ENCODE results near the gene URM1.
A peak's percentile ranks its signal among the peaks of the same experiment; 100 is the strongest.
"Not testable (repeated sequence)": the region's sequence is repeated elsewhere in the genome, so short reads cannot be mapped to it uniquely, and the experiment has no call there.

The URM1 gene

DNA sequence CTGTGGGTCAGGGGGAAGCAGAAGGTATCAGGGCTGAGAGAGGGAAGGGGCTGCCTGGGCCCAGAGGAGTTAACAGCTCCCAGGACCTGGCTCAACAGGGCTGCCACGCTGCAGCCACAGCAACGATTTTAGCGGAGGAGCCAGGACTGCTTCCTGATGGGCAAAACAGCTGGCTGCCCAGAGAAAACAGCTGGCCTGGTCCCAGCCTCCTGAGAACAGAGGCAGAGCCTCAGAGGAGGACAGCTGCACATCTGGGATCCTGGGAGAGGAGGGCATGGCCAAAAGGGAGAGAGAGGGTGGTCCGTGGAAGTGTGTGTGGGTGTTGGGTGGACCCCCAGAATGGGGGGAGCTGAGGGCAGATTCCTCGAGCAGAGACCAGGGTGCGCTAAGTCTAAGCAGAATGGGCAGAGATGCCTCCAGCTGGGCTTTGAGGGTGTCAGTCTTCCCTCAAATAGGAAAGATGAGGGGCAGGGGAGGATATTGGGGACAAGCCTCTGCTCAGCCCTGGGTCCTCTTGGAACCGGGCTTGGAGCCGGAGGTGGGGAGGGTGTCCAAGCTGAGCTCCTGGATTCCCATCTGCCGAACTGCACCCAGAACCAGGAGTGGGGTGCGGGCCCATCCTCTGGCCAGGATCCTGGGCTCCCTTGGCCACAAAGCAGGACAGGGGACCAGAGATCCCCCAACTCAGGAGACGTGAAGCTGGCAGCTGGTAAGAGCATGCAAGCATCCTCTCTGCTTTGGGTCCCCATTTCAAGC, 40.4 kb downstream of the URM1 start:
- DNase-seq: no peak

DNA sequence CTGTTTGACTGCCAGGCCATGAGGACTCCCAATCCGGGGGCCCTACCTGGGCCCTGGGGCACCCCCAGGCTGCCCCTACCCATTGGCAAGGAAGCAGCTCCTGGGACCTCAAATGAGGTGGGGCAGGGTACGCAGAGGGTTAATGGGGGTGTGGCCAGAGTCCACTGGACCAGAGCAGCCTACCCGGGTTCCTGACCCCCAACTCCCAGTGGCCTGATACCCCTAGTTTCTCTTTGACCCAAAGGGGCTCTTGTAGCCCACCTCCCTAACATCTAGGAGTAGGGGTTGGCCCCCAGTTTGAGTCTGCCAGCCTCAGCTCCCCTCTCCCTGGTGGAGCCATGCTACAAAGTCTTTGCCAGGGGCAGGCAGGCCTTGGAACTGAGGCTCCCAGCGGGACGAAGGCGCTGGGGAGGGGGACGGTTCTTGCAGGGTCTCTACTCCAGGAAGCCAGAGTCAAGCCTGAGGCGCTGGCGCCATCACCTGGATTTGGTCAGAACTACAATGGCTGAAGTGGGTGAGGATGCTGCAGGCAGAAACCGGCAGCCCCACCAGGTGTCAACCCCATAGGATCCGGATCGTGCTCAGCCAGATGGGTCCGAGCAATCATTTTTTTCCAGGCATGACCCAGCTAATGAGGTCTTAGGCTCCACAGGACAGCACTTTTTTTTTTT, 41.1 kb downstream of the URM1 start:
- peak; percentile 61 to 70 for DNase-seq

DNA sequence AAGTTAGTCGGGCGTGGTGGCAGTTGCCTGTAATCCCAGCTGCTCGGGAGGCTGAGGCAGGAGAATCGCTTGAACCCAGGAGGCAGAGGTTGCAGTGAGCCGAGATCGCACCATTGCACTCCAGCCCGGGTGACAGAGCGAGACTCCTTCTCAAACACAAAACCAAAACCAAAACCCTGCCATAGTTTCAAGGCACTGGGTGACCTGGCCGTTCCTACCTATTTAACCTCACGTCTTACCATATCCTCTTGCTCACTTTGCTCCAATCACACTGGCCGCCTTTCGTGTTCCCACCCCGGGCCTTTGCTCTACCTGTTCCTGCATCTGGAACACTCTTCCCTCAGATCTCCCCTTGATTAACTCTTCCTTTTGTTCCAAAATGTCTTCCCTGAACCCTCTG, 42.6 kb downstream of the URM1 start:
- not testable (repeated sequence) for DNase-seq

DNA sequence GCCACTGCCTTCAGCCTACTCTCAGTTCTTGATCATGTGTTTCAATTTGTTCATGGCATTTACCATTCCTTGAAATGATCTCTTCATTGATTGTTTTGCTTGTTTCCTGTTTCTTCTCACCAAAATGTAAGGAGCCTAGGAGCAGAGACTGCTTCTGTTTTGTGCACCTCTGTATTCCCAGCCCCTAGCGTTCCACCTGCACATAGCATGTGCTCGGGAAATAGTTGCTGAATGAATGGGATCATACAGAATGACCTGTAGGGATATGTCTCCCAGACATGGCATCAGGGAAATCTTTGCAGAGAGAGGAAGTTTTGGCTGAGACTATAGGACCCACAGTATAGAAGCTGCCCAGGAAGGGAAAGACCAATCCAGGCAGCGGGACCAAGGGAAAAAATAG, 43.3 kb downstream of the URM1 start:
- no peak for DNase-seq

DNA sequence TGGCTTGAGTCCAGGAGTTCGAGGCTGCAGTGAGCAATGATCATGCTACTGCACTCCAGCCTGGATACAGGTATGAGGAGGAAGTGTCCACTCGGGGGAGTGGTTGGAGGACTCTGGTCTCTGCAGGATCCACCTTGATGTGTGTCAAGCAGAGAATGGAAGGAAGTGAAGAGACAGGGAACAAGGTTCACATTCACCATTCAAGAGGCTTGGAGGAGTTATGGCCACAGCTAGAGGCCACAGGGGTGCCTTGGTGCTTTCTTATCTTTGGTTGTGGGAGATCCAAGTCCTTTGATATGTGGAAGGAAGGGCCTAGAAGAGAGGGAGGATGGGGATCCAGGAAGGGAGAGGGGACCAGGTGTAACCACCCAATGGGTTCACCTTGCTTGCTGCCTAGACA, 44.1 kb downstream of the URM1 start:
- no peak for DNase-seq

DNA sequence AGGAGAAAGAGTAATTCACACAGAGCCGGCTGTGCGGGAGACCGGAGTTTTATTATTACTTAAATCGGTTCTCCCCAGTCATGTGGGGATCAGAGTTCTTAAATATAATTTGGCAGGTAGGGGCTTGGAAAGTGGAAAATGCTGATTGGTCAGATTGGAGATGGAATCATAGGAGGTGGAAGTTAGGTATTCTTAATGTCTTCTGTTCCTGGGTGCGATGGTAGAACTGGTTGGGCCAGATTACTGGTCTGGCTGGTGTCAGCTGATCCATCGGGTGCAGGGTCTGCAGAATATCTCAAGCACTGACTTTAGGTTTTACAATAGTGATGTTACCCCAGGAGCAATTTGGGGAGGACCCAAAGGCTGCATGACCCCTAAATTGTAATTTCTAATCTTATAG, 44.8 kb downstream of the URM1 start:
- DNase-seq: no peak

DNA sequence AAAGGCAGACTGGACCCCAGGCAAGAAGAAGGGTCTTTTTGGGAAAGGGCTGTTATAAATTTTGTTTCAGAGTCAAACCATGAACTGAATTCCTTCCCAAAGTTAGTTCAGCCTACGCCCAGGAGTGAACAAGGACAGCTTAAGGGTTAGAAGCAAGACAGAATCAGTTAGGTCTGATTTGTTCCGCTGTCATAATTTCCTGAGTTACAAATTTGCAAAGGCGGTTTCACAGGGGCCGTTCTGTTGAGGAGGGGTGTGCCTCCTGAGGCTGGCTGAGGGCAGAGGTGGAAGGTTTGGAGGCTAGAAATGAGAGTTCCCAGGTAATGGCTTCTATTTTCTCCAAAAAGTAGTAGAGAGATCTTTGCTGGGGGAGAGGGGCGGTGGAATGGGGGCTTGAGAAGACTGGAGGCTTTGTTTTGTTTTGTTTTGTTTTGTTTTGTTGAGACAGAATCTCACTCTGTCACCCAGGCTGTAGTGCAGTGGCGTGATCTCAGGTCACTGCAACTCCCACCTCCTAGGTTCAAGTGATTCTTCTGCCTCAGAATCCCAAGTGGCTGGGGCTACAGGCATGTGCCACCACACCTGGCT, 45.4 kb downstream of the URM1 start:
- DNase-seq: no peak

DNA sequence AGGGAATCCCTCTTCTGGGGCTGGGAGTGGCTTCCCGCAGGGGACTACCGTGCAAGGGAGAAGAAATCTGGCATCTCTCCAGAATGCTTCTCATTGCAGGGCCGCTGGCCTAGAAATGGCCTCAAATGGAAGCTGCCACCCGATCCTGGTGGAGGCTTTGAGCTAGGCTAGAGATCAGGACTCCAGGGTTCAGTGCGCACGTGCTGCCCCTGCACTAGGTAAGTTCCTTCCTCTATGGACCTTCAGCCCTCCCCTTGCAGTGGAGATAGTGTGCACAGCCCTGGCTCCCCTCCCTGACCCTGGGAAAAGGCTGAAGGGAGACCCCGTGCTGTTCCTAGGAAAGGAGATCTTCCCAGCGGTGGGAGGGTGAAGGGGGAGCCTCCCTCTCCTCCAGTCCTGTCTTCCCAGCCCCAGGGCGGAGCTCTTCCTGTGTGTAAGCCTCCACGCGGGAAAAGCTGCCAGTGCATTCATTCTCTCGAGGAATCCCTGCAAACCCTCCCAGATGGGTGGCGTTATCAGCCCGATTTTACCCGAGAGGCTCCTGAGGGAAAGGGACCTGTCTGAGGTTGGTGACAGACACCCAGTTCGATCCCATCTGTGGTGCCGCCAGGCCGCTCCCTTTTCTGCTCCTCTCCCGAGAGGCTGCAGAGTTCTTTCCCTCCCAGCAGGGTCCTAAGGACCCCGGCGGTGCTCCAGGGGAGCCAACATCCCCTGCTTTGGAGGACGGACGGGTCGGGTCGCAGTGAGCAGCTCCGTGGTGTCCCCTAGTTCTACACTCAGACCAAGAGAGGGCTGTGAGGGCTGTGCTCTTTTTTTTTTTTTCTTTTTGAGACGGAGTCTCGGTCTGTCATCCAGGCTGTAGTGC, 48.1 kb downstream of the URM1 start:
- DNase-seq: no peak

DNA sequence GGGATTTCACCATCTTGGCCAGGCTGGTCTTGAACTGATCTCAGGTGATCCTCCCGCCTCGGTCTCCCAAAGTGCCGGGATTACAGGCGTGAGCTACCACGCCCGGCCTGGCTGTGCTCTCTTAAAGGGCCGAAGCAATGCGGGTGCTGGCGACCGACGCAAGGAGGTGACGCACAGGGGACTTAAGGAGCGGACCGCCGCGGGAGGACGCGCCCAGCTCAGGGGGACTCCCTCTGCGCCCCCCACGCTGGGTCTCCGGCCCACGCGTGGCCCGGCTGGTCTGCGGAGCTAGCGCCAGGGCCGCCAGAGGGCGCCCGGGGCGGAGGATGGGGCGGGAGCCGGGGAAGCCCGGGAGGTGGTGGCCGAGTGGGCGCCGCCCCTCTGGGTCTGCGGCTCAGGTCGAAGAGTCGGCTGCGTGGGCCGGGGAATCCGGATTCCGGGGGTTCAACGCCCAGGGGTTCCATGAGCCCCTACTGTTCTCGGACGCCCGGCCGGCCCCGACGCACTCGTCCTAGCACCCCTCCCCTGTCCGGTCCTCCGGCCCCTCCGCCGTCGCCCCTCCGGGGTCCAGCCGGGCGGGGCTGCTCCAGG, 49.0 kb downstream of the URM1 start:
- peak; percentile 75 to 76 for DNase-seq

DNA sequence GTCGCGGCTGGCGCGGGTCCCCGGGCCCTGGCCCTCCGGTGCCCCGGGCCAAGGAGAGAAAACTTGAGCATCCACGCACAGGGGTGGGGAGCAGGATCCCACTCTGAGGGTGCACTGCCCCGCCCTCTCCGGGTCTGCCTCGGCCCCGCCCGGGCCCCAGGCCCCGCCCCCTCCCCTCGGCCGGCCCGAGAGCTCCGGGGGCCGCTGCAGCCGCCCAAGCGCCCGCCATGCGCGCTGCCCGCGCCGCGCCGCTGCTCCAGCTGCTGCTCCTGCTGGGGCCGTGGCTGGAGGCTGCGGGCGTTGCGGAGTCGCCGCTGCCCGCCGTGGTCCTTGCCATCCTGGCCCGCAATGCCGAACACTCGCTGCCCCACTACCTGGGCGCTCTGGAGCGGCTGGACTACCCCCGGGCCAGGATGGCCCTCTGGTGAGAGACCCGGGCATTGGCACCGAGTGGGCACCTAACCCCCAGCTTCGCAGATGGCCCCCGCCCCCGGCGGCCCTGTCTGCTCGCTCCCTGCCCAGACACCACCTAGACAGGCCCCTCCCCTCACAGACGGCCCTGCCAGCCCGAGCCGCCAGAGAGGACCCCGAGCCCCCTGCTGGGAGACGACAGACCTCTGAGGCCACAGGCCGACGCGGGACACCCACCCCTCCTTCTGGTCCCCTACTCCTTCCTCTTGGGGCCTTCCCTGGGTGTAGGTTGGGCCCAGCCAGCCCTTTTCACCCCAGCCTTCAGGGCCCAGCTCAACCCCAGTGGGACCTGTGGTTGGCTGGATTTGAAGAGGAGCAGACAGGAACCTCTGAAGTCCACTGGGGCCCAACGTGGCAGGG, 49.7 kb downstream of the URM1 start, which contains the start of gene CERCAM:
TSS of gene CERCAM (plus strand) at position 207 of the 831 bp plus-strand sequence. CDS start at position 228, 21 bp downstream.
- peak; percentile 54 to 62 for DNase-seq

DNA sequence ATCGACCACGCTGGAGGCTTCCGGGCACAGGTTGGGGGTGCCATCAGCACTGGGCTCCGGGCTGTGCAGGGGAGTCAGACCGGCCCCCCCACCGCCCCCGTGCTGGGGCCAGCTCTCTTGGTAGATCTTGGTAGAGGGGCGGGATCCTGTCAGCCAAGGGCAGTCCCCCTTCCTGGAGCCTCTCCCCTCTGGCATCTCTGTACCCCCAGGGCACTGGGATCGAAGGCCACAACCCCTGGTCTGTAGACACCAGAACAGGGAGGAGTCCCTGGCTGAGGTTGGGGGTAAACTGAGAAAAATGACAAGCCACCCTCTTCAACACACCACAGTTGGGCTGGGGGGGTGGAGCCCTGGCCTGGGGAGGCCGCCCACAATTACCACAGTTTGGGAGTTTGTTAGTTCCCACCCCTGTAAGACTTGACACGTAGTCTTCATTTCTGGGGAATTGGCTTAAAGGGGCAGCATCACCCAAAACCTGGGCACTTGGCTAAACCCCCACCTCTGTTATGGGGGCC, 50.4 kb downstream of the URM1 start:
- DNase-seq: no peak

DNA sequence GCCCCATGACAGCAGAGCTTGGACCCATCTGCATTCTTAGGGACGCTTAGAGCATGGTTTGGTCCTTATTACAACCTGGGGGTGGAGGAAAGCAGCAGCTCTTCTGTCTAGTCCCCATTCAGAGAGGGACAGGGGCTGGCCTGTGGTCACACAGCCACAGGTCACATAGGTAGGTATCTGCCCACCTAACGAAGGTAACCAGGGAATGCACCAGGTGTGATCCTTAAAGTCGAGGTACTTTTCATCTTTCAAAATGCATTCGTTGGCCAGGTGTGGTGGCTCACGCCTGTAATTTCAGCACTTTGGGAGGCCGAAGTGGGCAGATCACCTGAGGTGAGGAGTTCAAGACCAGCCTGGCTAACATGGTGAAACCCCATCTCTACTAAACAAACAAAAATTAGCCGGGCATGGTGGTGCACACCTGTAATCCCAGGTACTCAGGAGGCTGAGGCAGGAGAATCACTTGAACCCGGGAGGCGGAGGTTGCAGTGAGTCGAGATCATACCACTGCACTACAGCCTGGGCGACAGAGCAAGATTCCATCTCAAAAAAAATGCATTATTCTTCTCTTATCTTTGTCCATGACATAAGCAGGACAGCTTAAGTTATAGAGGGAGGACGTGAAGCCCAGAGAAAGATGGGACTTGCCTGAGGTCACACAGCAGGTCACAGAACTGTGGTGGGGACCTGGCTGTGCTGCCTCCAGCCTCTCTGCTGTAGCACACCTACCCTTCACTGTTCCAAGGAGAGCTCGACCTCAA, 51.0 kb downstream of the URM1 start:
- DNase-seq: not testable (repeated sequence)

DNA sequence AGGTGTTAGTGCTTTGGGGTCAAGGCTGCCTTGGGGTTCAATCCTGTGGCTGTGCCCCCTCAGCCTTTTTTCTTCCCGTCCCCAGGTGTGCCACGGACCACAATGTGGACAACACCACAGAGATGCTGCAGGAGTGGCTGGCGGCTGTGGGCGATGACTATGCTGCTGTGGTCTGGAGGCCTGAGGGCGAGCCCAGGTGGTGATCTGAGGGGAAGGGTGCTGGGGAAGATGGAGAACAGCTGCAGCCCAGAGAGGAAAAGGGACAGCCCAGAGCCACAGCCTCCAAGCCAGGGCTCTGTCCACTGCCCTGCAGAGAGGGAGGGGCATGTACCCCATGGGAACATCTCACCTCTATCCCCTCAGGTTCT, 51.6 kb downstream of the URM1 start:
- DNase-seq: no peak

DNA sequence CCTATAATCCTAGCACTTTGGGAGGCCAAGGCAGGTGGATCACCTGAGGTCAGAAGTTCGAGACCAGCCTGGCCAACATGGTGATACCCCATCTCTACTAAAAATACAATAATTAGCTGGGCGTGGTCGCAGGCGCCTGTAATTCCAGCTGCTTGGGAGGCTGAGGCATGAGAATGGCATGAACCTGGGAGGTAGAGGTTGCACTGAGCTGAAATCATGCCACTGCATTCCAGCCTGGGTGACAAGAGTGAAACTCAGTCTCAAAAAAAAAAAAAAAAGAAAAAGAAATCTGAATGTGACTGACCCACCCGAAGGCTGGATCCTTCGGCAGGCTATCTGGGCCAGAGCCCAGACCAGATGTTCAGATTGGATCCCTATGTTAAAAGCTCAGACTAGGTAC, 52.2 kb downstream of the URM1 start:
- DNase-seq: not testable (repeated sequence)

DNA sequence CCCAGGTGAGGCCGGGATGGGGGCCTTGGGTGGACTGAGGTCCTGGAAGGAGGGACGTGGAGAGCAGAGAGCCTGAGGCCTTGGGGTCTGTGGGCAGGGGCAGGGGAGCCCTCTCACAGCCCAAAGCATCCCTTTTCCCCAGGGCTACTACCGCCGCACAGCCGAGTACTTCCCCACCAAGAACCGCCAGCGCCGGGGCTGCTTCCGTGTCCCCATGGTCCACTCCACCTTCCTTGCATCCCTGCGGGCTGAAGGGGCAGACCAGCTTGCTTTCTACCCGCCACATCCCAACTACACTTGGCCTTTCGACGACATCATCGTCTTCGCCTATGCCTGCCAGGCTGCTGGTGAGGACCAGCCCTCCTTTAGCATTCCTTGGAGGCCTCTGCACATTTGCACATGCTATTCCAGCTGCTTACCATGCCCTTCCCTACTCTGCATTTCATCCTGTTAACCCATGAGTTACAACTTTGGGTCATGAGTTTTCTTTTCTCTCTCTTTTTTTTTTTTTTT, 53.1 kb downstream of the URM1 start:
- no peak for DNase-seq

DNA sequence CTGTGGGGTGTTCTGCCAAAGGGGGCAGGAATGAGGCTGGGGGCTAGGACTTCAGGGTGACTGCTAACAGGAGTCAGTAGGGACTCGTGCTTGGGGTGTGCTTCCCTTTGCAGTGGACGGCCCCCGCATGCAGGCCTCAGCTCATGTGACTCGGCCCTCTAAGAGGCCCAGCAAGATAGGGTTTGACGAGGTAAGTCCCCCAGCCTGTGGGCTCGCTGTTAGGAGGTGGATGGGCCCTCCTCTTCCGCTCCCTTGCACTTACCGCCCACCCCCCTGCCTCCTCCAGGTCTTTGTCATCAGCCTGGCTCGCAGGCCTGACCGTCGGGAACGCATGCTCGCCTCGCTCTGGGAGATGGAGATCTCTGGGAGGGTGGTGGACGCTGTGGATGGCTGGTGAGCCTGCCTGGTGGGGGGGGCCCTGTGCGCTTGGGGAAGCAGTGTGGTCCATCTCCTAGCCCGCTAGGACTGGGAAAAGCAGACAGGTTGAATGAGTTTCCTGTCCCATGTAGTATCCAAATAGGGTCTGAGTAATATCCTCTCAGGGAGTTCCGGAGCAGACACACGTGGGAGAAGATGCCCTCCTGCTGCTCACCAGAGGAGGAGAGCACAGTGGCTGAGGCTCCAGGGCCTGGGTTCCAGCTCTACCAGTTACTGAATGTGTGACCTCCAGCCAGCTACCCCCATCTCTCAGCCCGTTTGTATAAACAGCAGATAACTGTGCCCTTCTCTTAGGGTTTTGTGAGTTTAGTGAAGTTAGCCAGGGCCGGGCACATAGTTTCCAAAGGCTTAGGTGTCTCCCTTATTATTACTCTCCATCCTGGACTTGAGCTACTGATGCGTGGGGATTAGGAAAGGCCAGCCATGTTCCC, 57.7 kb downstream of the URM1 start:
- DNase-seq: no peak

DNA sequence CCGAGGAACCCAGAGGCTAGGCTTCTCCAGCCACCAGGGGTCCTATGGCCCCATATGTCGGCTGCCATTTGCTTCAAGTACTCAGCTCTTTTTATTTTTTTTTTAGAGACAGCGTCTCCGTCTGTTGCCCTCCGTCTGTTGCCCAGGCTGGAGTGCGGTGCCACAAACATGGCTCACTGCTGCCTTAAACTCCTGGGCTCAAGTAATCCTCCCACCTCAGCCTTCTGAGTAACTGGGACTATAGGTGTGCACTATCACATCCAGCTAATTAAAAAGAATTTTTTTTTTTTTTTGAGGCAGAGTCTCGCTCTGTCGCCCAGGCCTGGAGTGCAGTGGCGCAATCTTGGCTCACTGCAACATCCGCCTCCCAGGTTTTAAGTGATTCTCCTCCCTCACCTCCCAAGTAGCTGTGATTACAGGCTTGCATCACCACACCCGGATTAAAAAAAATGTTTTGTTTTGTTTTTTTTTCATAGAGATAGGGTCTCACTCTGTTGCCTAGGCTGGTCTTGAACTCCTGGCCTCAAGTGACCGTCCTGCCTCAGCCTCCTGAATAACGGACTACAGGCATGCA, 58.4 kb downstream of the URM1 start:
- DNase-seq: no peak

DNA sequence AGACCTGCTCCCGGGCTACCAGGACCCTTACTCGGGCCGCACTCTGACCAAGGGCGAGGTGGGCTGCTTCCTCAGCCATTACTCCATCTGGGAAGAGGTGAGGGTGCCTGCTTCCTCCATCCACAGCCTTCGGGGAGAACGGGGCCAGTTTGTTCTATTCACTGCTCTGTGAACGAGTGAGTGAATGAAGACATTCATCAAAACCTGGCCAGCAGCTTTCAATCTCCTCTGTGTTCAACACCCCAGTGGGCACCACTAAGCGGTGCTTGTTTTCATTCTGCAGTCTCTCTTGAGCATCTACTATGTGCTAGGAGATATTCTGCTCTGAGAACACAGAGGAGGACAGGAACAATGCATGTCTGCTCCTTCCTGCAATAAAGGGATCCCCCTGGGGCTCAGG, 60.0 kb downstream of the URM1 start:
- DNase-seq: no peak

DNA sequence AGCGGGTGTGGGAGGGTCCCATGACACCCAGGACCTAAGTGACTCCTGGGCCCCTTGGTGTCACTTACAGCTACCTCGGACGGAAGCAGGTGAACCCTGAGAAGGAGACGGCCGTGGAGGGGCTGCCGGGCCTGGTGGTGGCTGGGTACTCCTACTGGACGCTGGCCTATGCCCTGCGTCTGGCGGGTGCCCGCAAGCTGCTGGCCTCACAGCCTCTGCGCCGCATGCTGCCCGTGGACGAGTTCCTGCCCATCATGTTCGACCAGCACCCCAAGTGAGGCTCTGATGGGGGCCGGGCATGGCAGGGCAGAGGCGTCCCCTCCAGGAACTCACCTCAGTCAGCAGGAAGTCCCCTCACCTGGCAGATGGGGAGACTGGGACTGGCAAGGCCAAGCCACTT, 63.2 kb downstream of the URM1 start:
- no peak for DNase-seq
